Esophagus squamous epithelium (tissue), 4 donors: ENCODE results near the gene WDR59.

Experiments
- POLR2A ChIP-seq, 4 donors: fragments of 450-650 bp; IDR thresholded peaks; one replicate each; pipeline ENCODE4 v1.6.1; 2017; ENCODE audit warnings: antibody characterized with exemption in 4 of 4, mild to moderate bottlenecking in 4 of 4, moderate library complexity in 3 of 4
- TF ChIP-seq, protein P1 (sequence below), 6 experiments: fragments of 450-650 bp in 4 of 6; fragments of 200-600 bp in 2 of 6; sonication (generic) in 2 of 6; IDR thresholded peaks; one replicate each; pipeline ENCODE4 v1.5.1; 2016 to 2019; ENCODE audit warnings: antibody characterized with exemption in 6 of 6, mild to moderate bottlenecking in 4 of 6, moderate library complexity in 4 of 6

- TF ChIP-seq POLR2A (IDR thresholded peaks at IDR 0.05): no peak
- TF ChIP-seq, protein P1, sequence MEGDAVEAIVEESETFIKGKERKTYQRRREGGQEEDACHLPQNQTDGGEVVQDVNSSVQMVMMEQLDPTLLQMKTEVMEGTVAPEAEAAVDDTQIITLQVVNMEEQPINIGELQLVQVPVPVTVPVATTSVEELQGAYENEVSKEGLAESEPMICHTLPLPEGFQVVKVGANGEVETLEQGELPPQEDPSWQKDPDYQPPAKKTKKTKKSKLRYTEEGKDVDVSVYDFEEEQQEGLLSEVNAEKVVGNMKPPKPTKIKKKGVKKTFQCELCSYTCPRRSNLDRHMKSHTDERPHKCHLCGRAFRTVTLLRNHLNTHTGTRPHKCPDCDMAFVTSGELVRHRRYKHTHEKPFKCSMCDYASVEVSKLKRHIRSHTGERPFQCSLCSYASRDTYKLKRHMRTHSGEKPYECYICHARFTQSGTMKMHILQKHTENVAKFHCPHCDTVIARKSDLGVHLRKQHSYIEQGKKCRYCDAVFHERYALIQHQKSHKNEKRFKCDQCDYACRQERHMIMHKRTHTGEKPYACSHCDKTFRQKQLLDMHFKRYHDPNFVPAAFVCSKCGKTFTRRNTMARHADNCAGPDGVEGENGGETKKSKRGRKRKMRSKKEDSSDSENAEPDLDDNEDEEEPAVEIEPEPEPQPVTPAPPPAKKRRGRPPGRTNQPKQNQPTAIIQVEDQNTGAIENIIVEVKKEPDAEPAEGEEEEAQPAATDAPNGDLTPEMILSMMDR (IDR thresholded peaks at IDR 0.05): no peak
Observed at GRCh38 chr16:74872302-74872701, 112.6 kb downstream of the WDR59 start.
